ENCODE results near the gene FLOT1.
A peak's percentile ranks its signal among the peaks of the same experiment; 100 is the strongest.
"Not testable (repeated sequence)": the region's sequence is repeated elsewhere in the genome, so short reads cannot be mapped to it uniquely, and the experiment has no call there.

The FLOT1 gene

GRCh38 chr6:30723159-30723842 is 19.2 kb downstream of the FLOT1 start:
- DNase-seq (ENCODE audit: low read depth), result not testable (repeated sequence)

GRCh38 chr6:30722280-30723112 is 20.0 kb downstream of the FLOT1 start:
- DNase-seq (ENCODE audit: low read depth), result peak; percentile 76

DNA sequence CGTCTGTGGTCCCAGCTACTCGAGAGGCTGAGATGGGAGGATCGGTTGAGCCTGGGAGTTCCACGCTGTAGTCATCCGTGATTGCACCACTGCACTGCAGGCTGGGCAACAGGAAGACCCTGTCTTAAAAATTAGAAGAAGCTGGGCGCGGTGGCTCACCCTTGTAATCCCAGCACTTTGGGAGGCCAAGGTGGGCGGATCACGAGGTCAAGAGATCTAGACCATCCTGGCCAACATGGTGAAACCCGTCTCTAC is 20.5 kb downstream of the FLOT1 start:
- not testable (repeated sequence) for DNase-seq (ENCODE audit: low read depth)

DNA sequence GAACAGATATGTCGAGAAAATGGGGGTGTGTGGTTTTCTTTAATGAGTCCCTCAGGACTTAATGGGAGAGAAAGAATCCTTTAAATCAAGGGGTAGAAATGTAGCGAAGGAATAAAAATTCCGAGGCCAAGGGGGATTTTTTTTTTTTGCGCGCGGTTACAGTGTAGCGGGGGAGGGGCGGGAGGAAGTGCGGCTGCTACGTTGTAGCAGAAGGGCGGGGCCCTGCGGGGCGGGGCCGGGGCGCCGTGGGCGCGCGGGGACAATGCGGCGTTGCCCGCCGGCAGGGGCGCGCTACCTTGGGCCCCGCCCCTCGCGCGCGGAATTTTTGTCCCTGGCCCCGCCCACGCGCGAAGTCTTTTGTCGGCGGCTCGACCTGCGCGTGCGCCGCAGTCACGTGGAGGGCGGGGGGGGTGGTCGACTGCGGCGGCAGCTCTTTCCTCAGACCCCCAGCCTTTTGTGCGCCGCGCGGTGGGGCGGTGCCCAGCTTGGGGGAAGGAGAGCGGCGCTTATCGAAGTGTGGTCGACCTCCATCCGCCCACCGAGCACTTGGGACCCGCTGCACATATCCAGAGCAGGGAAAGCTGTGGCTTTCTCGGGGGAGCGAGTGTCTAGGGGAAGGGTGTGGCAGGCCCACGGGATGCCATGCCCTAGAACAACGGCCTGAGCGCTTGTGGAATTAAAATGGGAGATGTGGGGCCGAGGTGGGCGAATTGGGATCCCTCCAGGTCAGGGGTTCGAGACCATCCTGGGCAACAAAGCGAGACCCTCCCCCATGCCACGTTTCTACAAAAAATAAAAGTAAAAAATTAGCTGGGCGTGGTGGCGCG is 21.1 kb downstream of the FLOT1 start:
- peak; percentile 92 for DNase-seq (ENCODE audit: low read depth)

DNA sequence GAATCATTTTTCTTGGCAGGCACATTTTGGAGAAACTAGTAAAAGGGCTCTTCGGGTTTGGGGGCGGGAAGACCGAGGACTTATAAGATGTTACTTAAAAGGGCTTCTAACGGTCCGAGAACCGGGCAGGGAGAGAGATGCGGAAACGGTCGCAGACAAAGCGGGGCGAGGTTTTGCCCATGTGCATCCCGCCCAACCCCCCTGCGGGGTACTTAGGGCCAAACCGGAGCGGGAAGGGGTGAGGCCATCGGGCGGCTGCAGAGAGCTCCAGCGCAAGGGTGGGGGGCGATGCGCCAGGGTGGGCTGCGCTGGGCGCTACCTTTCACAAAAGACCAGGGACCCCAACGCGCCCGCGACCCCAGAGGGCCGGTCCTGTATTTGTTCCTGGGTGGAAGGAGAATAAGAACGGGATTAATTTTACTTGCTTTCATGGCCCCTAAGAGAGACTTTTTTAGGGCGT is 21.7 kb downstream of the FLOT1 start:
- no peak for DNase-seq (ENCODE audit: low read depth)

DNA sequence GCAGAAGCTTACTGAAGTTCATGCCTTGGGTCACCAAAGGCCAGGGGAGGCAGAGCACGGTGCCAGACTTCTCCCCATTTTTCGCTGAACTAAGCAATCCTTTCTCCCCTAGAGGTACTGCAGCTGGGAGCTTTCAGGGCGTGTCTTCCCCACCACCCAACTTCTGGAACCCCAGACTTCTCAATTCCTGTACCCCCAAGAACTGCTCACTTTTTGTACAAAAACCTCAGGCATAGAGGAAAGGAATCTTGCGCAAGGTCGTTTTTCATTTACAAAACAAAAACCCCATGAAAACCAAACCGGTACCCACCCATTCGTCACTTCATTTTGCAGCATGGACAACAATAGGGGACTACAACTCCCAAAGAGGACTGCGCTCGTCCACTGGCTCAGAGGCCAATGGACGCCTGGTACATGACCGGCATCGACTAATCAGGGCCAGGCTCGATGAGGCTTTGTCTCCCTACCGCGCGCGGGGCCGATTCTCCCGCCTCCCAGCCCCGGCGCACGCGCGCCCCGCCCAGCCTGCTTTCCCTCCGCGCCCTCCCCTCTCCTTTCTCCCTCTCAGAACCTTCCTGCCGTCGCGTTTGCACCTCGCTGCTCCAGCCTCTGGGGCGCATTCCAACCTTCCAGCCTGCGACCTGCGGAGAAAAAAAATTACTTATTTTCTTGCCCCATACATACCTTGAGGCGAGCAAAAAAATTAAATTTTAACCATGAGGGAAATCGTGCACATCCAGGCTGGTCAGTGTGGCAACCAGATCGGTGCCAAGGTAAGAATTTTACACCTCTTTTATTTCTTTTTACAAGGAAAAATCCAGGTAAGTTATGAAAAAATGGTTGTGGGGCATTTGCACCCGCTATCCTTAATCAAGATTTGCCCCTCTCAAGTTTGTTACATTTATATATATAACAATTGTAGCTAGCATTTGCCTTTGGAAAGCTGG is 22.4 kb downstream of the FLOT1 start, which contains the start of gene TUBB:
TUBB (plus strand) TSS at position 562 of the 947 bp plus-strand sequence; CDS start at position 717, 155 bp downstream.
- DNase-seq (ENCODE audit: low read depth), result peak; percentile 93

GRCh38 chr6:30719356-30719755 is 23.1 kb downstream of the FLOT1 start:
- DNase-seq (ENCODE audit: low read depth), result no peak

DNA sequence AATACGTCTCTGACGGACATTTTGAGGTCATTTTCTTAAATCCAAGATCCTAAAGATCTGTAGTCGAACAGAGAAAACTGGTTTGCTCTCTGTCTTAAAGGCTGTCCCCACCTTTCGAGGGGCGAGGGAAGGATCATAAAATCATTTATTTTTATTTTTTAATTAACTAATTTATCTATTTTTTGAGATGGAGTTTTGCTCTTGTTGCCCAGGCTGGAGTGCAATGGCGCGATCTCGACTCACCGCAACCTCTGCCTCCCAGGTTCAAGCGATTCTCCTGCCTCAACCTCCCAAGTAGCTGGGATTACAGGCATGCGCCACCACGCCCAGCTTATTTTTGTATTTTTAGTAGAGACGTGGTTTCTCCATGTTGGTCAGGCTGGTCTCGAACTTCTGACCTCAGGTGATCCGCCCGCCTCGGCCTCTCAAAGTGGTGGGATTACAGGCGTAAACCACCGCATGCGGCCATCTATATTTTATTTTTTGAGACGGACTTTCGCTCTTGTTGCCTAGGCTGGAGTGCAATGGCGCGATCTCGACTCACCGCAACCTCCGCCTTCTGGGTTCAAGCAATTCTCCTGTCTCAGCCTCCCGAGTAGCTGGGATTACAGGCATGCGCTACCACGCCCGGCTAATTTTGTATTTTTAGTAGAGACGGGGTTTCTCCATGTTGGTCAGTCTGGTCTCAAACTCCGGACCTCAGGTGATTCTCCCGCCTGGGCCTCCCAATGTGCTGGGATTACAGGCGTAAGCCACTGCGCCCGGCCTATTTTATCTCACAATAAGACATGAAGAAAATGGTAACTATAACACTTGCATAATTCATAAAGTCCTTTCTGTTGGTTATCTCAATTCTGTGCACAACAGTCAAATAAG is 24.4 kb downstream of the FLOT1 start:
- not testable (repeated sequence) for DNase-seq (ENCODE audit: low read depth)

GRCh38 chr6:30717129-30717844 is 25.2 kb downstream of the FLOT1 start, which contains the start of gene MDC1:
Gene MDC1 (minus strand): TSS chr6:30717281. CDS start chr6:30715175, 2,106 bp downstream.
- DNase-seq (ENCODE audit: low read depth), result peak; percentile 98

DNA sequence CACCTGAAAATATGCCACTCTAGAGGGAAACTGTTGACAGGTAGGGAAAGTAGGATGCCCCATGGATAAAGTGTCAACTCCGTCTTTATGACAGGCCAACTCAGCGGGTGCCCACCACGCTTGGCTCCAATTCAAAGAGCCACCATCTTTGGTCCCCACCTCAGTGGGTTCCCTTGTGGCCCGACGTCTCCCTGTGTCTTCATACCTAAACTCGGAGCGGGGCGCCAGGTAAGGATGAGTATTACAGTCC is 25.7 kb downstream of the FLOT1 start:
- no peak for DNase-seq (ENCODE audit: low read depth)

GRCh38 chr6:30714263-30714662 is 28.2 kb downstream of the FLOT1 start:
- no peak for DNase-seq (ENCODE audit: low read depth)

GRCh38 chr6:30712441-30712945 is 30.0 kb downstream of the FLOT1 start:
- no peak for DNase-seq (ENCODE audit: low read depth)

- DNase-seq (ENCODE audit: low read depth), result no peak
These were observed 30.6 kb downstream of the FLOT1 start for GRCh38 chr6:30711758-30712380.

DNA sequence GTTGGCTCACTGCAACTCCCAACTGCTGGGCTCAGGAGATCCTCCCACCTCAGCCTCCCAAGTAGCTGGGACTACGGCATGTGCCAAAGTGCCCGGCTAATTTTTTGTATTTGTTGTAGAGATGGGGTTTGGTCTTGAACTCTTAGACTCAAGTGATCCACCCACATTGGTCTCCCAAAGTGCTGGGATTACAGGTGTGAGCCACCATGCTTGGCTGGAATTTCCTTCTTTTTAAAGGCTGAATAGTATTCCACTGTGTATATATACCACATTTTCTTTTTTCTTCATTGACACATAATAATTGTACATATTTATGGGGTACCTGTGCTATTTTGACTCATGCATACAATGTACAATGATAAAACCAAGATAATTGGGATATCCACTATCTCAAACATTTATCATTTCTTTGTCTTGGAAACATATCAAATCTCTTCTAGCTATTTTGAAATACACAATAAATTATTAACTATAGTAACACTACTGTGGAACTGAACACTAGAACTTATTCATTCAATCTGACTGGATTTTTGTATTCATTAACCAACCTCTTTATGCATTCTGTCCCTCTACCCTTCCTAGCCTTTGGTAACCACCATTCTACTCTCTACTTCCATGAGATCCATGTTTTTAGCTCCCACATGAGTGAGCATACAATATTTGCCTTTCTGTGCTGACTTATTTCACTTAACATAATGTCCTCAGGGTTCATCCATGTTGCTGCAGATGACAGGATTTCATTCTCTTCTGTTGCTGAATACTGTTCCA is 33.2 kb downstream of the FLOT1 start:
- DNase-seq (ENCODE audit: low read depth), result no peak

GRCh38 chr6:30707281-30707850 is 35.1 kb downstream of the FLOT1 start:
- DNase-seq (ENCODE audit: low read depth), result no peak

- DNase-seq (ENCODE audit: low read depth), result no peak
These were observed 36.9 kb downstream of the FLOT1 start for GRCh38 chr6:30705620-30706019.

GRCh38 chr6:30703821-30704220 is 38.7 kb downstream of the FLOT1 start:
- DNase-seq (ENCODE audit: low read depth), result no peak

- no peak for DNase-seq (ENCODE audit: low read depth)
These were observed 39.5 kb downstream of the FLOT1 start for GRCh38 chr6:30703011-30703410.

All from T follicular helper cell (primary cell).